Left colon (tissue), 2 donors: ENCODE results near the gene KCNIP4. TPM values are rescaled to one million over a fixed set of nuclear protein-coding genes. Genes with fewer than 3 reads are reported as not detected.
"Not testable (repeated sequence)": the region's sequence is repeated elsewhere in the genome, so short reads cannot be mapped to it uniquely, and the experiment has no call there.

ENCODE experiments used
- ATAC-seq: fragments of 200-7000 bp; cut with Tn5 transposase; one replicate; pipeline ENCODE4 v1.9.1; 2020; ENCODE audit warnings: mild to moderate bottlenecking, moderate library complexity
- DNase-seq, 2 donors: peaks; one replicate each; pipeline ENCODE4 v3.0.0-alpha.2; 2020
- intact Hi-C, 2 donors: fragments of 100-400 bp; cut with DNase I in 1 of 2; cut with micrococcal nuclease in 1 of 2; formaldehyde crosslinking; loops; one replicate each; pipeline versions ENCODE4 v1.11.2 to v1.14.0; 2022; cut with DNase I, micrococcal nuclease
- total RNA-seq, 2 donors: library from RNA; stranded (reverse); fragmentation: NEBNext Ultra II Directional; extraction: Animal tissue kit (Norgen Biotek cat#: 25700); gene quantifications; one replicate each; pipeline ENCODE4 v1.2.1, GENCODE V29; 2021
- donor health status: DM: no; HTN: no; CAD: no.
- donor health status: DM: yes; HTN: yes; CAD: no.

Gene KCNIP4
- total RNA-seq, 2 donors from 2014 or later, result 1.1 to 3.4 TPM

DNA sequence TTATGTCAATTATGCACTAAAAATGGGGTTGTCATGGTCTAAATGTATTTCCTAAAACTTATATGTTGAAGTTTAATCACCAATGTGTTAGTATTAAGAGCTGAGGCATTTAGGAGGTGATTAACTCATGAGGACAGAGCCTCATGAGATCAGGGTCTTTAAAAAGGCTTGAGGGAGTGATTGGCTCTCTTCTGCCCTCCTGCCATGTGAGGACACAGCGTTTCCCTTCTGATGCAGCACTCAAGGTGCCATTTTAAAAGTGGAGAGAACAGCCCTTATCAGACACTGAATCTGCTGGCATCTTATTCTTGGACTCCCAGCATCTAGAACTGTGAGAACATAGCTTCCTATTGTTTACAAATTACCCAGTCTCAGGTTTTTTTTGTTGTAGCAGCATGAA is 581.7 kb downstream of the KCNIP4 start:
- DNase-seq (no peak), ATAC-seq (no peak)
- intact Hi-C loops, result no loop called here

- ATAC-seq (no peak), DNase-seq (no peak)
- intact Hi-C loops, result no loop called here
These were observed 582.3 kb downstream of the KCNIP4 start for GRCh38 chr4:21366312-21366711.

DNA sequence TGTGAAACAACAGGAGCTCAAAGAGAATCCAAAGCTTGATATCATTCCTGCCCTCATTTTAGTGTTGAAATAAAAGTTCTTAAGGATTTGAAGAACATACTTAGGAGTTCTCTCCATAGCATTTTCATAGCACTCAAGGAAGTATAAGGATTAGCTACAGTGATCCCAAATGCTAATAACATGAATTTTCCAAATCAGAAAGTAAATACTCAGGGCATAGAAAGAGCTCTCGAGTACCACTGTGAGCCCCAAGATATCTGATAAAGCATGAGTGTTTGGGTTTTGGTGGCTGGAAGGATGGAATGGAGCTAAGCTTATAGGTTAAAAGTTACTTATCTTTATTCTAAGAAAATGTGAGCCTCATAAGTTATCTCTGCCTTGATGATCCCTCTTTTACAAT is 584.9 kb downstream of the KCNIP4 start:
- ATAC-seq (no peak), DNase-seq (no peak)
- intact Hi-C loops, result no loop called here

- intact Hi-C loops, ATAC-seq, DNase-seq: not testable (repeated sequence)
These were observed 596.2 kb downstream of the KCNIP4 start for GRCh38 chr4:21352354-21352753.

DNA sequence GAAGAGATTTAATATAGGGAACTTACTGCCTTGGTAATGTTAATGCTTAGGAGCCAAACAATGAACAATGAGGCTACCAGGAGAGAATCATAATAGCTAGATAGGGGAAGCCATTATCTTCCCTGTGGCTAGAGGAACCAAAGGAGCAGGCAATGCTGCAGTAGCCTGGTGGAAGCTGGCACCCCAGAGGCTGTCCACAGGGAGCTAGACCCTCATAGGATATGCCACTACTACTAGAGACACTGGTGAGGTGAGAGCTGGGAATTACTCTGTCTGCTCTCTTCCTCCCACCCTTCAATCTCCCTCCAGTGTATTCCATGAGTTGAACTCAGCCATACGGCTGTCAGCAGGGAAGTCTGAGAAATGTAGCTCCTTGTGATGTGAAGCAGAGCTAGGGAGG is 601.4 kb downstream of the KCNIP4 start:
- DNase-seq (no peak), ATAC-seq (no peak)
- intact Hi-C loops, result no loop called here

DNA sequence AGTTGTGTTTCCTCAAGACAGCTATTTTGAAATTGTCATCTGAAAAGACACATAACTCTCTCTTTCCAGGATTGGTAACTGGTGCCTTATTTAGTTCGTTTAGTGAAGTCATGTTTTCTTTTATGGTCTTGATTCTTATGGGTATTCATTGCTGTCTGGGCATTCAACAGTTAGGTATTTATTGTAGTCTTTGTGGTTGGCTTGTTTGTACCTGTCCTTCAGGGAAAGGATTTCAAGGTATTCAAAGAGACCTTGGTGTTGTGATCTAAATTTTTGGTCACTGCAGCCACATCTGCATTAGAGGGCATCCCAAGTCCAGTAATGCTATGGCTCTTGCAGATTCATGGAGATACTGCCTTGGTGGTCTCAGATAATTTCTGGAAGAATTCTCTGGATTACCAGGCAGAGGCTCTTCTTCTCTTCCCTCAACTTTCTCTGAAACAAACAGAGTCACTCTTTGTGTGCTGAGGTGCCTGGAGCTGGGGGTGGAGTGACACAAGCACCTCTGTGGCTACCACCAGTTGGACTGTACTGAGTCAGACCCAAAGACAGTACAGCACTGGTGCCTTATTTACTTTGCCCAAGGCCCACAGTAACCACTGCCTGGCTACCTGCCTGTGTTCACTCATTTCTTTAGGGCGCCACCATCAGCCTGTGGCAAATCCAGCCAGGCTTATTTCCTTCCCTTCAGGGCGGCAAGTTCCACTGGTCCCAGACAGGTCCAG is 620.4 kb downstream of the KCNIP4 start:
- no peak for ATAC-seq
- intact Hi-C loops, result no loop called here
- no peak for DNase-seq

DNA sequence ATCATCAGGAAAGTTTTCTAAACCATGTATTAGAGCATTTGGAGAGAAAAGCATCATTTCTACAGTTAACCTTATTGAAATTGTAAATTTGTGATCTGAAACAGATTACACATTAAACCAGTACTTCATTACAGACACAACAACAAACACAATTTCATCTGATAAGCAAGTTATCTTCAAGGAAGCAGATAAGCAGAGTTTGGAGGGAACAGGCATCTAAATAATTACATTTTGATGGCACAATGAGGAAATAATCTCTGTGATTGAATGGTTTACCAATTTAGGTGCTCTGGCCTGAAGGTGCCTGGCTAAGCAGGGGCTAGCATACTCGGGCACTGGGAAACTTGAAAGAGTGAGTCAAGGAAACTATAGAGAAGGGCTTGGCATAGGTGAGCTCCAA is 628.5 kb downstream of the KCNIP4 start:
- ATAC-seq (no peak), DNase-seq (no peak)
- intact Hi-C loops, result no loop called here

DNA sequence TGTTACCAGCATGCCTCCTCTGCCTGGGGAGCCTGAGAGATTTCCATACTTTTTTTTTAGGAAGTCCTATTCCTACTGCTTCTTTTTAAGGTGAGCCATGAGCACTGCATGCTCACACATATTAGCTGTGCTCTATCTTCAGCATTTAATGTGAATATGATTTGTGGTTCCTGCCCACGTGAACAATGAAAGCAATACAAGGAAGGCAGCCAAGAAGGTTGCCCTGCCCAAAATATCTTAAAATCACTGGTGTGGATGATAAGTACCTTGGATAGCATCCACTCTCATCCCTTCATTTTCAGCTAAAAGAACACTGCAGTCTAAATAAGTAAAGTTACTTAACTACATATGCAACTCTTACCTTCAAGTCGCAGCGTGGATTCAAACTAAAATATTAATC is 640.9 kb downstream of the KCNIP4 start:
- intact Hi-C loops, result no loop called here
- ATAC-seq, result no peak
- DNase-seq, result no peak

GRCh38 chr4:21304540-21304887 is 644.1 kb downstream of the KCNIP4 start:
- intact Hi-C loops, result no loop called here
- DNase-seq, result no peak
- ATAC-seq, result no peak

- DNase-seq (no peak), ATAC-seq (no peak)
- intact Hi-C loops, result no loop called here
These were observed 658.0 kb downstream of the KCNIP4 start for GRCh38 chr4:21290562-21290961.

GRCh38 chr4:21276046-21276445 is 672.5 kb downstream of the KCNIP4 start:
- DNase-seq, result no peak
- ATAC-seq, result no peak
- intact Hi-C loops, result no loop called here

- intact Hi-C loops, result no loop called here
- ATAC-seq (no peak), DNase-seq (no peak)
These were observed 677.0 kb downstream of the KCNIP4 start for GRCh38 chr4:21271439-21272052.

- no peak for ATAC-seq
- intact Hi-C loops, result no loop called here
- DNase-seq, result no peak
These were observed 700.2 kb downstream of the KCNIP4 start for GRCh38 chr4:21248331-21248730.

DNA sequence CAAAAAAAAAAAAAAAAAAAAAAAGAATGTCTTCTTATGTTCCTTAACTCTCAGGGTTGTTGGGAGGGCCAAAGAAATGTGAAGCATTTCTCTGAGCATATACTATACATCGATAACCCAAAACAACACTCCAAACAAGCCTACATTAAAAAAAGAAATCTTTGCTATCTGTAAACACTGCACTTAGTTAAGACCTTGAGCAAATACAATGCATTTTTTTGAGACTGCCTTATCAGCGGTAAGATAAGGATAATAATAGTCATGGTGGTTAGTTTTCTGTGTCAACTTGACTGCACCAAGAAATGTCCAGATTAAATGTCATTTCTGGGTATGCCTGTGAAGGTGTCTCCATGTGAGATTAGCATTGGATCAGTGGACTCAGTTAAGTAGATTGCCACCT is 706.4 kb downstream of the KCNIP4 start:
- intact Hi-C loops, result no loop called here
- DNase-seq, result no peak
- no peak for ATAC-seq

GRCh38 chr4:21226637-21227538 is 721.7 kb downstream of the KCNIP4 start:
- intact Hi-C loops, result no loop called here
- DNase-seq (no peak), ATAC-seq (no peak)

DNA sequence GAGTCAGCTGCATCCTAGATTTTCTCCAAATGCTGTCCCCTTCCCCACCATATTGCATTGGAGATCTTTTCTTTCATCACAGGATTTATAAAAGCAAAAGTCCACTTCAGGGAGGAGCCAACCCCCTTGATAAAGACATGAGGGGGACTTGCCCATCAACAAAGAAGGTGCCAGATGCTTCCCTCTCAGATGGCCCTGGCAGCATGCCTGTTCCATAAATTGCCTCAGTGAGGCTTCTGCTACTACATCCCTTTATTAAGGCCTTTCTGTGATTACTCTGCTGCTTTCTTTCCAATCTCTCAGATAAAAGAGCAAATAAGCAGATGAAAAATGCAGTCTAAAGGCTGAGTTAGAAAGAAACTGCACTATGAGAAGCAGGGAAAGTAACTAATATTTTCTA is 736.7 kb downstream of the KCNIP4 start:
- DNase-seq, result no peak
- intact Hi-C loops, result no loop called here
- no peak for ATAC-seq

DNA sequence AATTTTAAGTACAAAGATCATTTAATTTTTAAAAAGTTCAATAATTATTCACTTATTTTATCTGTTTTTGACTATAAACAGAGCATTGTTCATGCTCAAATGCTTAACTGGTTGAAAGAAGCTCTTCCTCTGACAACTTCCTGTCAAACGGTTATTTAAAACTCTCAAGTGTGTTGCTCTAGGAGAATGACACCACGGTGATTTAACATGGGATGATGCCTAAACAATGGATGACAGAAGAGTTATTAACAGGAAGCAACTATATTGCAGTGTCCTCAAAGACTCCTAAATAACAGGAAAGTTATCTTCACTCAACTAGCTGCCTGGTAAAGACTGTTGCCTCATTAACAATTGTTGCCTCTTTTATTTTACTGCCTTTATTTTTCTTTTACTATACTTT is 738.7 kb downstream of the KCNIP4 start:
- intact Hi-C loops, result no loop called here
- DNase-seq (no peak), ATAC-seq (no peak)

DNA sequence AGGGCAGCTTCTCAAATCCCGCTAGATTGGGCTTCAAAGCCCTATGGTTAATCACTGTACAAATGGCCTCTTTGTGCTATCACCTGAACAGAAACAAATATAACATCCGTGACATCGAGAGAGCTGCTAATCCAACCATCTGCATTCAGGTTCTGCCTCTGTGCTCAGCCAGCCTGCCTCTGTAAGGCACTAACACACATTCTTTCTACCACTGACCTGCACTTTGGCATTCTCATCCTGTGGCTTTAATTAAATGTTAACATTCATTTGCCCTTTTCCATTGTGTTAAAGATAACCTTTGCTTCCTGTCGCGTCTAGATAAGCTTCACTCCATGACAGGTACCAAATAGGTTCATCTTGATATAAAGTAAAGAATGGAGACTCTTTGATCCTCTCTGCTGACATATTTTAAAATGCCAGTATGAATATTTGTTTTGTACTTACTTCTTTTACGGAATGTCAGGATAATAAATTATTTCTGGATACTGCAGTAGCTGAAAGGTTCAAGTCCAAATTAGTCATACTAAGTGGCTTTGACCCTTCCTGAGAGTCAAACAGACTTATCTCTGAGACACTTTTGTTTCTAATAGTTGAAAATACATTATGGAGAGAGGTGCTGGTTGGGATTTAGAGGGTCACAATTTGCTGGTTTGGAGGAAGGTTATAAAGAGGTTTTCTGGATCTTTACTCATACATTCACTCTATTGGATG is 742.6 kb downstream of the KCNIP4 start:
- DNase-seq (no peak), ATAC-seq (no peak)
- intact Hi-C loops, result no loop called here

DNA sequence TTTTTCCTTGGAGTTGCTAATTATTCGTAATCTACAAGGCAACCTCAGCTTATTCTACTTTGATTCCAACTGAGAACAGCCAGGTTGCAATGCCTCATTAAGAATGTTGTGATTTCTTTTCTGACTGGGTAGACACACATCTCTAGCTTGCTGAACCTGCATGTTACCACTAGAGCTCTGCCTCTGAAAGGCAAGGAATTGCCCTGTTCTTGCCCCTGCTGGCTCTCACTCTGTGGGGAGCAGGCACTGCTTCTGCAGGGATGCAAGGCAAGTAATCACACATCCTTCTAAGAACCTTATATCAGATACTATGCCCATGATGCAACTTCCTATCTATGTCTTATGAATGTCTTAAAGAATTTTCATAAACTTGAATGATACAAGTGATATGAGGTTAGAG is 745.2 kb downstream of the KCNIP4 start:
- ATAC-seq (no peak), DNase-seq (no peak)
- intact Hi-C loops, result no loop called here
